NK-92 treated with Interleukin-12 subunit alpha and Interleukin-12 subunit beta, amount 100 ng/mL, for 24 hours (cell line): ENCODE measurements around the gene TAF11L2.
"Not testable (repeated sequence)": the region's sequence is repeated elsewhere in the genome, so short reads cannot be mapped to it uniquely, and the experiment has no call there.

Experiments used
- DNase-seq: peaks from one replicate; lab custom pipeline; 2025; lab: John Stamatoyannopoulos, UW

TAF11L2 gene

DNA sequence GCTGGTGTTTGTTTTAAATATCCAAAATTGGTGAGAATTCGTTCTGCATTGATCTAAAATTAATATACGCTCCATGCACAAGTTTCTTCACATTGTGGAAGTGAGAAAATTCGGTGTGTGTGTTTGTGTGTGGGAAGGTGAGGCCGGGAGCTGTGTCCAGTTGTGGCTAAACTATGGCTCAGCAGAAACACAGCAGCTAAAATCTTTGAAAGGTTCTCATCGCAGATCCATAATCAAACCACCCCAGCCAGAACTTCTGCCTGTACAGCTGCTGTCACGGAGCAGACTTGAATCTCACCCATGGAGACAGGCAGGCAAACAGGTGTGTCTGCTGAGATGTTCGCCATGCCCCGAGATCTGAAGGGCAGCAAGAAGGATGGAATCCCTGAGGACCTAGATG is at the start of gene TAF11L2:
Gene TAF11L2 (plus strand): TSS at position 301 of the 400 bp plus-strand sequence.
- not testable (repeated sequence) for DNase-seq

DNA sequence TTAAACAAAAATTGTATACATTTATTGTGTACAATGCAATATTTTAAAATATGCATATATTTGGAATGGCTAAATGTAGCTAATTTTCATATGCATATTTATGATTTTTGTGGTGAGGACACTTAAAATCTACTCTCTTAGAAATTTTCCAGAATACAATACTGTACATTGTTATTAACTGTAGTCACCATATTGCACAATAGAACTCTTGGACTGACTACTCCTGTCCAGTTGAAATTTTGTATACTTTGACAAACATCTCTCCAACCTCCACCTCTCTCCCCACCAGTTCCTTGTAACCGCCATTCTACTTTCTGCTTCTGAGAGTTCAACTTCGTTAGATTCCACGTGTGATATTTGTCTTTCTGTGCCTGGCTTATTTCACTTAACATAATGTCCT is 49.2 kb upstream of the TAF11L2 start:
- no peak for DNase-seq

DNA sequence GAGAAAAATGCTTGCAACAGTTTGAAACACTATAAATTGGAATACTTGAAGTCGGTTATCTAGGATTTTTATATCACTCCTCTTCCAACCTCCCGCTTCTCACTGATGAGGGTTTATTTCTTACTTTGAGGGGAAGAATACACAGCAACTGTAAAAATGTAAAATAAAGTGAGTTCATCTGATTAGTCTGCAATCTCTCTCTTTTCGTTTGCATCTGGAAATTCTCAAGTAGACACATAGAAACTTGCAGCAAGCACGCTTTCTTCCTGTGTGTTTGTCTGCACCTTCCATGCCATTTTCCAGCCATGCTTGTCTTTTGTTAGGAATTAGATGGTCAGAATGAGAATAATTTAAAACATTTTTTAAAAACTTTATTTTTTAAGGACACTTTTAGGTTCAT is 45.1 kb upstream of the TAF11L2 start:
- DNase-seq = no peak

DNA sequence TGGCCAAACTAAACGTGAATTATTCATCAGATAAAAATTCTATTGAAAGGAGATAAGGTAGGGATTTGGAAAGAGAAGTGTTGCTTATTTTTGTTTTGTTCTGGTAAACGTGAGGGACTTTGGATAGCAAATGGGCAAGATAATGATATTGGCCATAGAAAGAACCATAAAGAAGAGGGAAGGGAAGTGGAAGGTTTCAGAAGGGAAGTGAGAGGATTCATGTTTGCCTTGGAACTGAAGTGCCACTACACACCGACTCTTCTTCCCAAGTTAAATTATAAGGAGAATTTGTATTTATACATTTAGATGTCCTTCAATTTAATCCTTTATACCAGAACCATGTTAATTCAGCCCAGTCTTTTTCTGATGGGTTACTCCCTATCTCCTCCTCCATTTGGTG is 42.1 kb upstream of the TAF11L2 start:
- DNase-seq = no peak

DNA sequence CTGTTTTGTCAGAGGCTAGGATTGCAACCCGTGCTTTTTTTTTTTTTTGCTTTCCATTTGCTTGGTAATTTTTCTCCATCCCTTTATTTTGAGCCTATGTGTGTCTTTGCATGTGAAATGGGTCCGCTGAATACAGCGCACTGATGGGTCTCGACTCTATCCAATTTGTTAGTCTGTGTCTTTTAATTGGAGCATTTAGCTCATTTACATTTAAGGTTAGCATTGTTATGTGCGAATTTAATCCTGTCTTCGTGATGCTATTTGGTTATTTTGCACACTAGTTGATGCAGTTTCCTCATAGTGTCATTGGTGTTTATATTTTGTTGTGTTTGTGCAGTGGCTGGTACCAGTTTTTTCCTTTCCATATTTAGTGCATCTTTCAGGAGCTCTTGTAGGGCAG is 36.2 kb upstream of the TAF11L2 start:
- no peak for DNase-seq

DNA sequence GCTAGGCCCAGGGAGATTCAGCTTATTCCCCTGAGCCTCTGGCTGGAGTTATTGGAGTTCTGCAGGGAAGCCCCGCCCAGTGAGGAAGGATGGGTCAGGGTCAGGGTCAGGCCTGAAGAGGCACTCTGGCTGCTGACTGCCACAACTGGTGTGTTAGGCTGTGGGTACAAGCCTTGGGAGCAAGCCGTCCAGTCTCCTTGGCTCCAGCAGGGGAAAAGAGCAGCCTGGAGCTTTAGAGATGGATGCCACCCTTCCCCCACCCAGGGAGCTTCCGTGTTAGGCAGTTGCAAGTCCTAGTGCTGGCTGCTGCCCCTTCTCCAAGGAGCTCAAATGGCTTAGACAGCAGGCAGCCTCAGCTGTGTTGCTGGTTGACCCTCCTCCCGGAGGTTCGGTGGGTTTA is 34.4 kb upstream of the TAF11L2 start:
- DNase-seq = no peak

DNA sequence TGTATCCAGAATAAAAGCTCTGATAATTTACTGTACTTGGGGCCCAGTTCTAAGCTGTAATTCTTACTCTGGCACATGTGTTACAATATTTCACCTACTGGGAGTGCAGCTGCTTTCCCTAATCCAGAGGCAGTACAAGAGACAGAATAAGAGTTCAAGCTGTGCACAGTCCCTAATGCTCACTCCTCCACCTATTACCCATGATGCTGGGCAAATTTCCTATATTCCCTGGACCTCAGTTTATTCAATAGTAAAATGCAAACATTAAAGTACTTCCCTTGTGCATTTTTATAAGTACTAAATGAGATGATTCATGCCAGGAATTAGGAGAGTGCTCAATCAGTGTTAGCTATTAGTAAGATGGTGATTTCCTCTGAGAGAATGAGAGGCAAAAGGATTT is 28.0 kb upstream of the TAF11L2 start:
- DNase-seq = no peak

DNA sequence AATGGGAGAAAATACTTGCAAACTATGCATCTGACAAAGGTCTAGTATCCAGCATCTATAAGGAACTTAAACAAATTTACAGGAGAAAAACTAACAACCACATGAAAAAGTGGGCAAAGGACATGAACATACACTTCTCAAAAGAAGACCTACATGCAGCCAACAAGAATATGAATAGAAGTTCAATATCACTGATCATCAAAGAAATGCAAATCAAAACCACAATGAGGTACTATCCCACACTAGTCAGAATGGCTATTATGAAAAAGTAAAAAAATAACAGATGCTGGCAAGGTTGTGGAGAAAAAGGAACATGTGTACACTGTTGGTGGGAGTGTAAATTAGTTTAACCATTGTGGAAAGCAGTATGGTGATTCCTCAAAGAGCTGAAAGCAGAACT is 23.0 kb upstream of the TAF11L2 start:
- not testable (repeated sequence) for DNase-seq

DNA sequence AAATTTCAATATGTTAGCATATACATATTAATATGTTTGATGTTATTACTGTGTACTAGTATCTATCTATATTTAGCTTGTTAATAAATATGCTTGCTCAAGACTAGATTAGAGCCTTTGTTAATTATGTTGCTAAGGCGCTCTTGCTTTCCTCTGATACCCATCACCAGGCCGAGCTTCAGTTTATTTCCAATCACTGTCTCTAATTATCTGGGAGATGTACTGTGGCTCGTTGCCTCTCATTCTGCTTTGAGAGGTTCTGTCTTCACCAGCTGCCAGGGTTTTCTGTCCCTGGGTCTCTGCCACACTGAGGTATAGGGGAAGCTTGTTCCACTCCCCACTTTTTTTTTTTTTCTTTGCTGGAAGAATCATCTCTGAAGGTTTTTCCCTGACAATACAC is 21.0 kb upstream of the TAF11L2 start:
- no peak for DNase-seq

DNA sequence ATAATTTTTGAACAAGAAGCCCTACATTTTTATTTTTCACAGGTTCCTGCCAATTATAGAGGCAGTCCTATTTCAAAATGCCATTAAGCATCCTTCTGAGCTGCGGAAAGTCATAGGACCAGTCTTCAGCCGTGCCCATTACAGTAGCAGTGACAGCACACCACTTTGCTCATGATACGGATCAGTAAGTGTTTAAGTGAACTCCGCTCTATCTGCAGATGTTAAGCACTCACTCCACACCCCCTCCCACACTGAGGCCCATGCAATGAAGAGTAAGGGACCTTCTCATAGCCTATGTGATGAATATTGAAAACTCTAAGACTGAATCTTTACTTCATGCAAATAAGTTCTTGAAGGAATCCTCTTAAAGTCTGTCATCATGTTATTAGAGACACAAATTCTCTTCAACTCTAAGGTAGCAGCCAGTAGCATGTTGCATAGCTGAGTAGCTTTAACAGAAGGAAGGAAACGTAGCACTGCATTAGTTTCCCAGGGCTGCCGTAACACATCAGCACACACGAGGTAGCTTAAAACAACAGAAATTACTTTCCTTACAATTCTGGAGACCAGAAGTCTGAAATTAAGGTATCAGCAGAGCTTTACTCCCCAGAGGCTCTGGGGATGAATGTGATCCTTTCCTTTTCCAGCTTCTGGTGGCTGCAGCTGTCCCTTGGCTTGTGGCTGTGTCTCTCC is 20.3 kb upstream of the TAF11L2 start:
- DNase-seq = no peak

DNA sequence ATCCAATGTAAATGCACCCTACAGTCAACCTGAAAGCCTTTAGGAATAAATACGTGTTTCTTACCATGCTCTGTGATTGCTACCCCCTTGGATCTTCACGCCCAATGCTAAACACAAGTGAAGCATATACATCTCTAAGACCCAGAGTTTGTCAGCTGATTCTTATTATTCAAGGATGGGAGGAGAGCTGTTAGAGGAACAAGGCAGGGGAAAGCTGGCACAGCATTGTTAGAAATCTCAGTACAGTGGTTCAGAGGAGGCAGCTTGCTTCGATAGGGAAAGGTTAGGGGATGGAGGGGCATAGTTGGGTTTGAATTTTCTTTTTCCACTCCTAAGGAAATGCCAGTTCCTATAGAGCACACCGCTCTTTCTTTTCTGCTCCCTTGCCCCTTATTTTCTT is 16.7 kb upstream of the TAF11L2 start:
- DNase-seq = no peak

DNA sequence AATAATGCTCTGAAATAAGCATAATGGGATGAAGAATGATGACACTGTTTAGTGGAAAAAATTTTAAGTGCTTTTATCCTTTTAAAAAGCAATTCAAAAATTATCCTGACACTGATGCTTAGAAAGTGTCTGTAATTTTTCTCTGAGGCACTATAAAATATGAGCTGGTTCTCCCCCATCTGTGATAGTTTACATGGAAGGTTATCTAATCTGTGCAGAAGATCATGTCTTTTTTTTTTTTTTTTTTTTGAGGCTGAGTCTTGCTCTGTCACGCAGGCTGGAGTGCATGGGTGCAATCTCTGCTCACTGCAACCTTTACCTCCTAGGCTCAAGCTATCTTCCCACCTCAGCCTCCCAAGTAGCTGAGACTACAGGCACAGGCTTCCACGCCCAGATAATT is 15.2 kb upstream of the TAF11L2 start:
- no peak for DNase-seq

DNA sequence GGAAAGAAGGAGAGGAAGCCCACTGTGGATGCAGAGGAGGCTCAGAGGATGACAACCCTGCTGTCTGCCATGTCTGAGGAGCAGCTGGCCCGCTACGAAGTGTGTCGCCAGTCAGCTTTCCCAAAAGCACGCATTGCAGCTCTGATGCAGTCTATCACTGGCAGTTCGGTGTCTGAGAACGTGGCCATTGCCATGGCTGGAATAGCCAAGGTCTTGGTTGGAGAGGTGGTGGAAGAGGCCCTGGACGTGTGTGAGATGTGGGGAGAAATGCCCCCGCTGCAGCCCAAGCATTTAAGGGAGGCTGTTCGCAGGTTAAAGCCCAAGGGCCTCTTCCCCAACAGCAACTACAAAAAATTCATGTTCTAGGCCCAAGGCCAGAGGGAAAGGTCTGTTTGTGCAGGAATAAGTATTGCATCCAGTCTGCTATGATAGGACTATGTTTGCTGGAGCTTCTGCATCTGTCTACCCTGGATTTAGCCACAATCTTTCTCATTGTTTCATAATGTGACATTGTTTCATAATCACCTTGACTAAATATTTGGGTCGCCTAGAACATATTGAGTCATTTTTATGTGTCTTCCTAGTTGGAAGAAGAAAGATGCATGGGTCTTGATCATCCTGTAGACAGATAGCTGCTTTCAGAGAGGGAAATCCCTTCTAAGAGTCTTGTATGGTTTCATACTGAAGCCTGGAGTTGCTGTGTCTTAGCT is 11.4 kb upstream of the TAF11L2 start:
- not testable (repeated sequence) for DNase-seq

DNA sequence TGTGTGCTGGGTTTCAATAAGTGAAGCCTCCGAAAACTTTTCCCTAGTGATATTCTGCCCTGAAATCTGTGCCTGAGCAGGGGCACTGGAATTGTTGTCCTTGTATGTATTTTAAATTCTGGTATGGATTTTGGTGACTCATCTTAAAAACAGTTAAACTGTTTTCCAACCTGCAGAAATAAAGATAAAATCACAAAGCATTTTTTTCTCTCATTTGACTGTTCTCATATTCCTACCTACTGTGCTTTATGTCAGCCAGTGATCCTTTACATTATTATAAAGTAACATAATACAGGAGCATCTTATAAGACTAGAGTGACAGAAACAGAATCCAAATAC is 10.9 kb upstream of the TAF11L2 start:
- DNase-seq = no peak

DNA sequence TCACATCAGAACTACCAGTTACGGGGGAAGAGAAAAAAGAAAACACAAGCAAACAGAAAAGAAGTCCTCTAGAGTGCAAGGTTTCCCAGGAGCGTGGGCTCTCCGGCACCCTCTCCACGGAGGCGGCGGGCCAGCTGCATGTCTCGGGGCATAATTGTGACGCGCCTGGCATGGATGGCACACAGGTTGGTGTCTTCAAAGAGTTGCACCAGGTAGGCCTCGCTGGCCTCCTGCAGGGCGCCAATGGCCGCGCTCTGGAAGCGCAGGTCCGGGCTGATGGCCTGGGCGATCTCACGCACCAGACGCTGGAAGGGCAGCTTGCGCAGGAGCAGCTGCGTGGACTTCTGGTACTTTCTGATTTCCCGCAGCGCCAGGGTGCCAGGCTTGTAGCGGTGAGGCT is 6.8 kb upstream of the TAF11L2 start:
- DNase-seq = not testable (repeated sequence)

DNA sequence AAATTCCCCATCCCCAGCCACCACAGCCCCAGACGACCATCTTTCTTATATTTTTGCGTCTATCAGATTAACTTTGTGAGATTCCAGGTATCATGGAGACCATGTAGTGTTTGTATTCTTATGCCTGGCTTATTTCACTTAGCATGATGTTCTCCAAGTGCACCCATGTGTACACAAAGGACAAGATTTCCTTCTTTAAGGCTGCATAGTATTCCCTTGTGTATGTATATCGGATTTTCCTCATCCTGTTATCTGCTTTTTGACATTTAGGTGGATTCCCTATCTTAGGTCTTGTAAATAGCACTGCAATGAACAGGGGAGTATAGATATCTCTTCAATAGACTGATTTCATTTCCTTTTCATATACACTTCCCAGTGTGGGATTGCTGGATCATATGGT is 5.3 kb upstream of the TAF11L2 start:
- no peak for DNase-seq

DNA sequence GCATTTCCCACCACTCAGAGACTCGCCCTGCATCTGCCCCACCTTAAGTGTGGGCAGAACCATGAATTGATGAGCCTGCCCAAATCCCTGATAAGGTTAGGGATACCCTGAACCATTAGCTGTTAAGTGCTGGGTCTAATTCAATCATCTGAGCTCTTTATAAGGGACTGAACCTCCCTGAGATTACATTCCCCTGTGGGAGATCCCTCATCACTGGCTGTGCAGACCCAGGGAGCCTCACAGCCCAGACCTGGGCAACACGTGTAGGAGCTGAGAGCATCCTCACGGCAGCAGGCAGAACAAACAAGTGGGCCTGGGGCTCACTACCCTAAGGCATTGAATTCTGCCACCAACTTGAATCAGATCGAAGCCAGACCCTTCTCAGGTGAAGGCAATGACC is 585 bp upstream of the TAF11L2 start:
- no peak for DNase-seq

DNA sequence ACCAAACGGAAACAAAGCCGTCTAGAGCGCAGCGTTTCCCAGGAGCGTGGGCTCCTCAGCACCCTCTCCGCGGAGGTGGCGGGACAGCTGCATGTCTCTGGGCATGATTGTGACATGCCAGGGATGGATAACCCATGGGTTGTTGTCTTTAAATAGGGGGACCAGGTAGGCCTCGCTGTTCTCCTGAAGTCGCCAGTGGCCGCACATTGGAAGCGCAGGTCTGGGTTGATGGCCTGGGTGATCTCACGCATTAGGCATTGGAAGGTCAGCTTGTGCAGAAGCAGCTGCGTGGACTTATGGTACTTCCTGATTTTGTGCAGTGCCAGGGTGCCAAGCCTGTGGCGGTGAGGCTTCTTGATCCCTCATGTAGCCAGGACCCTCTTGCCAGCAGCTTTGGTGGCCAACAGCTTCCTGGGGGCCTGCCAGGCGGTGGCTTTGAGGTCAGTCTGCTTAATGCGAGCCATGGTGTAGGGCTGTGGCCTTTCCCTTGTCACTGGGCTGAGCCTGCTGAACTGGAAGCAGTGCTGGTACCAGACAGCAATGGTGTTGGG is 13.8 kb downstream of the TAF11L2 start:
- no peak for DNase-seq

DNA sequence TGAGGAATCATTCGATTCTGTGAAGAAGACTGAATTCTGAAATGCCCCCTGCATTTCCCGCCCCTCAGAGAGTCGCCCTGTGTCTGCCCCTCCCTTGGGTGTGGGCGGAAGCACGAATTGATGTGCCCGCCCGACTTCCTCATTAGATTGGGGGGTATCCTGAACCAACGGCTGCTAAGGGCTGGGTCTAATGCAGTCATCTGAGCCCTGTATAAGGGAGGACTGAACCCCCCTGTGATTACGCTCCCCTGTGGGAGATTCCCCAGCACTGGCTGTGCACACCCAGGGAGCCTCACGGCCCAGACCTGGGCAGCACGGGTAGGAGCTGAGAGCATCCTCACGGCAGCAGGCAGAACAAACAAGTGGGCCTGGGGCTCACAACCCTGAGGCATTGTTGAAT is 19.5 kb downstream of the TAF11L2 start:
- not testable (repeated sequence) for DNase-seq

DNA sequence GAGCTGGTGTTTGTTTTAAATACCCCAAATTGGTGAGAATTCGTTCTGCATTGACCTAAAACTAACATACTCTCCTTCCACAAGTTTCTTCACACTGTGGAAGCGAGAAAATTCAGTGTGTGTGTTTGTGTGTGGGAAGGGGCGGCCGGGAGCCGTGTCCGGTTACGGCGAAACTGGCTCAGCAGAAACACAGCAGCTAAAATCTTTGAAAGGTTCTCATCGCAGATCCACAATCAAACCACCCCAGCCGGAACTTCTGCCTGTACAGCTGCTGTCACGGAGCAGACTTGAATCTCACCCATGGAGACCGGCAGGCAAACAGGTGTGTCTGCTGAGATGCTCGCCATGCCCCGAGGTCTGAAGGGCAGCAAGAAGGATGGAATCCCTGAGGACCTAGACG is 20.0 kb downstream of the TAF11L2 start, which contains the start of gene TAF11L3:
Gene TAF11L3 (plus strand): TSS at position 301 of the 400 bp plus-strand sequence.
- DNase-seq = not testable (repeated sequence)

DNA sequence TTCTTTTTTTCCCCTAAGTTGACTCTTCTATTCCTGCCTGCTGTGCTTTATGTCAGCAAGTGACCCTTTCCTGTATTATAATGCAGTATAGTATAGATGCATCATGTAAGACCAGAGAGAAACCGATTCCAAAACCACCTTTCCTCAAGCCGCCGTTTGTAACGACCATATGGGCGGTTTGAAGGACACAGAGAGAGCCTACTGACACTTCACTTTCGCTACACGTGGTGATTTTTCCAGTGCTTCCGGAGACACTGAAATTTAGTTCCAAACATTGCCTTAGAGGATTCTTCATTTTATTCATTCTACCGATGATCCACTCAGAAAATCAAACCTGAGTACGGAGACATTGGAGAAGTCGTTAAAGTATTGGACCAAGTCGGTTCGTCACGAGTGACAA is 21.5 kb downstream of the TAF11L2 start:
- DNase-seq = not testable (repeated sequence)

DNA sequence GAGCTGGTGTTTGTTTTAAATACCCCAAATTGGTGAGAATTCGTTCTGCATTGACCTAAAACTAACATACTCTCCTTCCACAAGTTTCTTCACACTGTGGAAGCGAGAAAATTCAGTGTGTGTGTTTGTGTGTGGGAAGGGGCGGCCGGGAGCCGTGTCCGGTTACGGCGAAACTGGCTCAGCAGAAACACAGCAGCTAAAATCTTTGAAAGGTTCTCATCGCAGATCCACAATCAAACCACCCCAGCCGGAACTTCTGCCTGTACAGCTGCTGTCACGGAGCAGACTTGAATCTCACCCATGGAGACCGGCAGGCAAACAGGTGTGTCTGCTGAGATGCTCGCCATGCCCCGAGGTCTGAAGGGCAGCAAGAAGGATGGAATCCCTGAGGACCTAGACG is 23.5 kb downstream of the TAF11L2 start, which contains the start of gene TAF11L4:
Gene TAF11L4 (plus strand): TSS at position 301 of the 400 bp plus-strand sequence.
- not testable (repeated sequence) for DNase-seq

DNA sequence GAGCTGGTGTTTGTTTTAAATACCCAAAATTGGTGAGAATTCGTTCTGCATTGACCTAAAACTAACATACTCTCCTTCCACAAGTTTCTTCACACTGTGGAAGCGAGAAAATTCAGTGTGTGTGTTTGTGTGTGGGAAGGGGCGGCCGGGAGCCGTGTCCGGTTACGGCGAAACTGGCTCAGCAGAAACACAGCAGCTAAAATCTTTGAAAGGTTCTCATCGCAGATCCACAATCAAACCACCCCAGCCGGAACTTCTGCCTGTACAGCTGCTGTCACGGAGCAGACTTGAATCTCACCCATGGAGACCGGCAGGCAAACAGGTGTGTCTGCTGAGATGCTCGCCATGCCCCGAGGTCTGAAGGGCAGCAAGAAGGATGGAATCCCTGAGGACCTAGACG is 26.9 kb downstream of the TAF11L2 start, which contains the start of gene TAF11L5:
Gene TAF11L5 (plus strand): TSS at position 301 of the 400 bp plus-strand sequence.
- not testable (repeated sequence) for DNase-seq
